ENCODE results near the gene DGKH. TPM values are rescaled to one million over a fixed set of nuclear protein-coding genes. Genes with fewer than 3 reads are reported as not detected.

DGKH gene
- total RNA-seq, 1 donor from 2014 or later = 16.8 TPM

- Histone ChIP-seq H3K4me3 (ENCODE audit: low read depth, low read length) (peak overlapping the region; percentile 88), H3K36me3 (ENCODE audit: control insufficient read depth, insufficient read depth, low read length) (no peaks in the 10 kb centered on the region), H3K27me3 (ENCODE audit: control insufficient read depth, insufficient read depth, low read length) (no peaks in the 10 kb centered on the region)
- TF ChIP-seq CTCF (IDR thresholded peaks at IDR 0.05; ENCODE audit: insufficient read depth, low read length, severe bottlenecking) = peak; percentile 67
- DNase-seq (ENCODE audit: low read depth) (peak; percentile 33), FAIRE-seq (no peak)
Observed at GRCh38 chr13:42041684-42042035, 6.8 kb upstream of the DGKH start.

GRCh38 chr13:42043676-42044075, 4.8 kb upstream of the DGKH start:
- Histone ChIP-seq H3K36me3 (ENCODE audit: control insufficient read depth, insufficient read depth, low read length) (no peaks in the 10 kb centered on the region), H3K27me3 (ENCODE audit: control insufficient read depth, insufficient read depth, low read length) (no peaks in the 10 kb centered on the region), H3K4me3 (ENCODE audit: low read depth, low read length) (no peak overlapping the region)
- DNase-seq (ENCODE audit: low read depth) = no peak
- no peak for TF ChIP-seq CTCF (IDR thresholded peaks at IDR 0.05; ENCODE audit: insufficient read depth, low read length, severe bottlenecking)
- FAIRE-seq = no peak

- DNase-seq (ENCODE audit: low read depth) (no peak), FAIRE-seq (no peak)
- Histone ChIP-seq H3K27me3 (ENCODE audit: control insufficient read depth, insufficient read depth, low read length) (no peaks in the 10 kb centered on the region), H3K4me3 (ENCODE audit: low read depth, low read length) (no peak overlapping the region), H3K36me3 (ENCODE audit: control insufficient read depth, insufficient read depth, low read length) (peaks cover 2% of the 10 kb centered on the region)
- TF ChIP-seq CTCF (IDR thresholded peaks at IDR 0.05; ENCODE audit: insufficient read depth, low read length, severe bottlenecking) = no peak
Observed at GRCh38 chr13:42046448-42046847, 2.0 kb upstream of the DGKH start.

- TF ChIP-seq CTCF (IDR thresholded peaks at IDR 0.05; ENCODE audit: insufficient read depth, low read length, severe bottlenecking) = no peak
- DNase-seq (ENCODE audit: low read depth) = peak; percentile 82
- Histone ChIP-seq H3K27me3 (ENCODE audit: control insufficient read depth, insufficient read depth, low read length) (no peaks in the 10 kb centered on the region), H3K4me3 (ENCODE audit: low read depth, low read length) (peak overlapping the region; percentile 88), H3K36me3 (ENCODE audit: control insufficient read depth, insufficient read depth, low read length) (peaks cover 2% of the 10 kb centered on the region)
- FAIRE-seq = no peak
Observed at GRCh38 chr13:42047561-42048341, 697 bp upstream of the DGKH start.

GRCh38 chr13:42048684-42049453, 421 bp downstream of the DGKH start:
- FAIRE-seq (no peak), DNase-seq (ENCODE audit: low read depth) (peak; percentile 59)
- H3K36me3 ChIP-seq (ENCODE audit: control insufficient read depth, insufficient read depth, low read length) = peaks cover 2% of the 10 kb centered on the region
- no peaks in the 10 kb centered on the region for H3K27me3 ChIP-seq (ENCODE audit: control insufficient read depth, insufficient read depth, low read length)
- peak overlapping the region; percentile 88 for H3K4me3 ChIP-seq (ENCODE audit: low read depth, low read length)
- peak; percentile 19 for TF ChIP-seq CTCF (IDR thresholded peaks at IDR 0.05; ENCODE audit: insufficient read depth, low read length, severe bottlenecking)

Data from bronchial epithelial cell (primary cell).